GM18907 (cell line): ENCODE data around the gene UPK1A.
A peak's percentile ranks its signal among the peaks of the same experiment; 100 is the strongest.
"Not testable (repeated sequence)": the region's sequence is repeated elsewhere in the genome, so short reads cannot be mapped to it uniquely, and the experiment has no call there.

Source experiments
- ATAC-seq: cut with Tn5 transposase; IDR thresholded peaks from one replicate; pipeline ENCODE4 v1.9.1; 2021; ENCODE audit warnings: mild to moderate bottlenecking, moderate library complexity; ENCODE audit not compliant: unreplicated experiment

Gene UPK1A

DNA sequence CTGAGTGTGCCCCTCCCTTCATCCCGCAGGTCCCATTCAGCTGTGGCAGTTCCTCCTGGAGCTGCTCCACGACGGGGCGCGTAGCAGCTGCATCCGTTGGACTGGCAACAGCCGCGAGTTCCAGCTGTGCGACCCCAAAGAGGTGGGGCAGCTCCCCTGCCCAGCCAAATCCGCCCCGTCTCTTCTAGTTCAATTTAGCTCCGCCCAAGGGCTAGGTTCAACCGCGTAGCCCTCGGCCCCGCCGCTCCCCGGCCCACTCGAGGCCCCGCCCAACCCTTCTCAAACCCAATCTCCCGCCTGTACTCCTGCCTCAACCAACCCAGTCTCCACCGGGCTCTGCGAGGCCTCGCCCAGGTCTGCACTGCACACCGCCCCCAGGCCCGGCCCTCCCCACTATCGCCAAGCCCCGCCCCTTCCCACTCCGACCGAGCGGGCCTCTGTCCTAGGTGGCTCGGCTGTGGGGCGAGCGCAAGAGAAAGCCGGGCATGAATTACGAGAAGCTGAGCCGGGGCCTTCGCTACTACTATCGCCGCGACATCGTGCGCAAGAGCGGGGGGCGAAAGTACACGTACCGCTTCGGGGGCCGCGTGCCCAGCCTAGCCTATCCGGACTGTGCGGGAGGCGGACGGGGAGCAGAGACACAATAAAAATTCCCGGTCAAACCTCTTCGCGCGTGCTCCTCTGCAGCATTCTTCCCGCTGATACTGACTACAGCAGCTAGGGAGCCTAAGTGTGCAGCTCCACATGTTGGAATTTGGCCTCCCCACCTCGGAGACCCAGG, 21.9 kb upstream of the UPK1A start:
- ATAC-seq, result peak; percentile 73

DNA sequence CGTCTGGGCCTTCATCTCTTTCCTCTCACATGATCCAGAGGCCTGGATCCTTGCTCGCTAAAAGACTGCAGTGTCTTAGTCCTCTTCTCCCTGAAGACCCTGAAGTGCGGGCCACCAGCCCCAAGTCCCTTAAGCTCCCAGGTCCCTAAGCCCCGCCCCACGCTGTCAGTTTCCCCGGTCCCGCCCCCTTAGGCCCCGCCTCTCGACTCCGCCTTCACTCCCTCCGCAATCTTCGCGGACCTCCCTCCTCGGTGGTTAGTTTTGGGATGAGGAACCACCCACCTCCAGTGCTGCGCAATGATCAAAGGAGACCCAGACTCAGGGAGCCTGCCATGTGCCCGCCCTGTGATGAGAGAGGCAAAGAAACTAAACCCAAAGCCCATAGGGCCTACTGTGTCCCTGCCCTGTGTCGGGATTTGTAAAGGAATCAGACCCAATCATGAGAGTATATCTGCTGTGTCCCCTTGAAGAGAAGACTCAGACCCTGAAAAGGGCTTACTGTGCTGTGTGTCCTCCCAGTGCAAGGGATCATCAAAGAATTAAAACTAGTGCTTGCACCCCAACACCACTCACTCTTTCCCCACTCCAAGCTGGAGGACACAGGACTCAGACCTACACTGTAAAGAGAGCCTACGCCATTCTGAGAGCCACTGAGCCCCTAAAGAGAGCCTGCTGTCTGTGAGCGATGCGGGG, 21.2 kb upstream of the UPK1A start:
- ATAC-seq, result no peak

DNA sequence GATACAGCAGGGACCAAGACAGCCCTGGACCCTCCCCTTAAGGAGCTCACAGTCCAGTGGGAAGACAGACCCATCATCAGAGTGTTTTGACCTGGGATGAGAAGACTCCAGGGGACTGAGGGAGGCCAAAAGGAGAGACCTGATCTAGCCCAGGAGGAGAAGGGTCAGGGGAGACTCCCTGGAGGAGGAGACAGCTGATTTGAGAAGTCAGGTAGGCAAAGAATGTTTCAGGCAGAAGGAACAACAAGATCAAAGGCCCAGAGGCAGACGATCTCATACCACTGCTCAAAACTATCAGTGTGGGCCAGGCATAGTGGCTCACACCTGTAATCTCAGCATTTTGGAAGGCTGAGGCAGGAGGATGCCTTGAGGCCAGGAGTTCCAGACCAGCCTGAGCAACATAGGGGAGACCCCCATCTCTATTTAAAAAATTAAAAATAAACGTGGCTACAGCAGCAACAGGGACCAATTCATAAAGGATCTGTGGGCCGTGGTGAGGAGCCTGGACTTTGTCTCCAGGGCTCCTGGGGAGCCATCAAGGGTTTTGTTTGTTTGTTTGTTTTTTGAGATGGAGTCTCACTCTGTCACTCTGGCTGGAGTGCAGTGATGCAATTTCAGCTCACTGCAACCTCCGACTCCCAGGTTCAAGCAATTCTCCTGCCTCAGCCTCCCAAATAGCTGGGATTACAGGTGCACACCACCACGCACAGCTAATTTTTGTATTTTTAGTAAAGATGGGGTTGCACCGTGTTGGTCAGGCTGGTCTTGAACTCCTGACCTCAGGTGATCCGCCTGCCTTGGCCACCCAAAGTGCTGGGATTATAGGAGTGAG, 20.4 kb upstream of the UPK1A start:
- no peak for ATAC-seq

DNA sequence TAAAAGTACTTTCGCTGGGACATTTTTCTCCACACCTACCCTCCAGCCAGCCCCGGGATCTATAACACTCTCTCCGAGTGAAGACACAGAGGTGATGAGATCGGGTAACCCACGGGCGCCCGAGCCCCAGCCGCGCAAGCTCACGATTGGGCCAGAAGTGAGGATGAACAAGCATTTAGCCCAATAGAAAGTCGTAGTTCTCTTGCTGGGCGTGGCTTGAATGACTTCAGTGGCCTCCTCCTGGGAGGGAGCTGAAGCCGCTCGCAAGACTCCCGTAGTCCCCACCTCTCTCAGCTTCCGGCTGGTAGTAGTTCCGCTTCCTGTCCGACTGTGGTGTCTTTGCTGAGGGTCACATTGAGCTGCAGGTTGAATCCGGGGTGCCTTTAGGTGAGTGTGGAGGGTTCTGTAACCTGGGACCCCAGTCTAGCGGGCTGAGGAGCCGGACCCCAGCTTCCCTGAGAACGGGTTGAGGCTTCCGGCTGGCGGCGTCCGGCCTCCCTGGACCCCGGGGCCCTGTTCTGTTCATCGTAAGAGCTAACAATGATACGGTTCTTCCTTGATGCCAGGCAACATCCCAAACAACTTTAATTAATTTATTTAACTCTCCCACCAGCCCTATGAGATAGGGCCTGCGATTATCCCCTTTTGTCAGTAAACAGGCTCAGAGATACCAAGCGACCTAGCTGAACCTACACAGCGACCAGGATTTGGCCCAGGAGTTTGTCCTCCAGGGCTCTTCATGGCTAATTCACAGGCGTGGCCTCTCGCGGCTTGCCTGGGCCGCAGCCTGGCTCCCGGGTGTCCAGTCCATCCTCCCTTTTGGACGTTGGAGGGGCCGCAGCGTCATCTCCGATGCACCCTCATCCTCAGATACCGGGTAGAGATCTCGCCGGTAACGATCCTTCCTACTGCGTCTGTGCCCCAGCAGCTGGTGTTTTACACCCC, 18.0 kb upstream of the UPK1A start, which contains the start of gene COX6B1:
Gene COX6B1, plus strand, starts transcription at position 307 of the 945 bp plus-strand sequence. CDS start 2,921 bp downstream, outside the sequence.
- peak; percentile 56 for ATAC-seq

DNA sequence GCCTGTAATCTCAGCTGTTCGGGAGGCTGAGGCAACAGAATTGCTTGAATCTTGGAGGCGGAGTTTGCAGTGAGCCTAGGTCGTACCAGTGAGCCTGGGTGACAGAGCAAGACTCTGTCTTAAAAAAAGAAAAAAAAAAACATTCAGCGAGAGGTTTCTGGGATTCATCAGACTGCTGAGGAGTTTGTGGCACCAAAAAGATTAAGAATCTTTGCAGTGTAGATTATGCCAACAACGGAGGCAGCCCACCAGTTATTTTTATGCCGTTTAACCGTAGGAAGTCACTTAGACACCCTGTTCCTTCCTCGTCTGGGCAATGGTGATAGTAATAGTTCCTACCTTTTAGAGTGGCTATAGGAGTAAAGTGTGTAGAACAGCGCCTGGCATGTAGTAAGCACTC, 15.7 kb upstream of the UPK1A start:
- ATAC-seq, result no peak

DNA sequence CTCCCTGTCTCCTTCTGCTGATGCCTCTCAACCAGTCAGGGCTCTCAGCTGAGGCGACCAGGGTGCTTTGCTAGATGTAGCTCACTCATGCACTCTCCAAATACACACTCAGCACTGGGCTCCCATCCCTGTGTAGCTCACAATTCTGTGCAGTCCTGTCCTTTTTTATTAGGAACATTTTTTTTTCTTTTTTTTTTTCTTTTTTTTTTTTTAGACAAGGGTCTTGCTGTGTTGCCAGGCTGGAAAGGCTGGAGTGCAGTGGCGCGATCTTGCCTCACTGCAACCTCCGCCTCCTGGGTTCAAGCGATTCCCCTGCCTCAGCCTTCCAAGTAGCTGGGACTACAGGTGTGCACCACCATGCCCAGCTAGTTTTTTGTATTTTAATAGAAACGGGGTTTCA, 11.5 kb upstream of the UPK1A start:
- not testable (repeated sequence) for ATAC-seq

DNA sequence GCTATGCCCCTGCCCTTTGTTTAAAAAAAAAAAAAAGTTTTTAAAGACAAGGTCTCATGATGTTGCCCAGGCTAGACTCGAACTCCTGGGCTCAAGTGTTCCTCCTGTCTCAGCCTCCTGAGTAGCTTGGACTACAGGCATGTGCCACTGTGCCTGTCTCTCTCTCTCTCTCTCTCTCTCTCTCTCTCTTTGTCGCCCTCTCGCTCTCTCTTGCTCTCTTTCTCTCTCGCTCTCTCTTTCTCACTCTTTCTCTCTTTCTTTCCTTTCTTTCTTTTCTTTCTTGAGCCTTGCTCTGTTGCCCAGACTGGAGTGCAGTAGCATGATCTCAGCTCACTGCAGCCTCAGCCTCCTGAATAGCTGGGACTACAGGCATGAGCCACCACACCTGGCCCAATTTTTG, 10.7 kb upstream of the UPK1A start:
- no peak for ATAC-seq

DNA sequence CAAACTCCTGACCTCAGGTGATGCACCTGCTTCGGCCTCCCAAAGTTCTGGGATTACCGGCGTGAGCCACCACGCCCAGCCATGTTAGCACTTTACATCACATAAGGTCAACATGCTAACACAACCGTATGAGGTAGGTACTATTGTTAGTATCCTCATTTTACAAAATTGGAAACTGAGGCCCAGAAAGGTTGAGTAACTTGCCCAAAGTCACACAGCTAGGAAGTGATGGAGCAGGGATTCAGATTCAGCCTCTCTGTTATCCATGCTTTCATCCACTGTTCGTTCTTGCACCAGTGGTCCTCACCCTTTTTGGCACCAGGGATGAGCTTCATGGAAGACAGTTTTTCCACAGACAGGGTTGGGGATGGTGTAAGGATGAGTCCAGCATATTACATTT, 9.6 kb upstream of the UPK1A start:
- no peak for ATAC-seq

DNA sequence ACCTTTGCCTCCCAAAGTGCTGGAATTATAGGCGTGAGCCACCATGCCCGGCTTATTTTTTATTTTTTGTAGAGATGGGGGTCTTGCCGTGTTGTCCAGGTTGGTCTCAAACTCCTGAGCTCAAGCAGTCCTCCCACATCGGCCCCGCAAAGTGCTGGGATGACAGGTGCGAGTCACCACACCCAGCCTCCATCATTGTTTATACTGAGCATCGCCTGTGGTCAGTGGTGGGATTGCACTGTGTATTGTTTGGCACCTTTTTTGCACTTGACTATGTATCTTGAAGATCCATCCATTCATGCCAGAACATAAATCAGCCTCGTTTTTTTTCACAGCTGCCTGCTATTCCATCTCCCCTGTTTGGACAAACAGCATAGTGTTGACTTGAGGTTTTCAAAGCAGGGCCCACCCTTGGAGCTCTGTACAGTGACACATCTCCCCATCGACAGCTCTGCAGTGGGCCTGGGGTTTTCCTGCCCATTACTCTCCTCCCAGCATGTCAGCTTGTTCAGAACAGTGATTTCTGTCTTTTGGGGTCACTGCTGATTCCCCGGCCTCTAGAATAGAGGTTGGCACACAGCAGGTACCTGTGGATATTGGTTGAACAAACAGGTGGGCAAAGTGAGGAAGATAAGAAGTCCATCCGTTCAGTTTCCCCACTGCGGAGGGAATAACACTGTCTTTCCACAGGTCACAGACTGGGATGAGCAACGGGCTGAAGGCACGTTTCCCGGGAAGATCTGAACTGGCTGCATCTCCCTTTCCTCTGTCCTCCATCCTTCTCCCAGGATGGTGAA, 8.2 kb upstream of the UPK1A start:
- ATAC-seq, result no peak

DNA sequence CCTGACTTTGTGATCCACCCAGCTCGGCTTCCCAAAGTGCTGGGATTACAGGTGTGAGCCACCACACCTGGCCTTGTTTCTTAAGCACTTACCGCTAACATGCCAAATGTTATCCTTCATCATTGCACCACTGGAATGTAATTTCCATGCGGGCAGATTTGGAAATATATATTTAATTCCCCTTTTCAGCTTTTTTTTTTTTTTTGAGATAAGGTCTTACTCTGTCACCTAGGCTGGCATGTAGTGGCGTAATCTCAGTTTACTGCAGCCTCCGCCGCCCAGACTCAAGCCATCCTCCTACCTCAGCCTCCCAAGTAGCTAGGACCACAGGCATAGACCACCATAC, 4.3 kb upstream of the UPK1A start:
- no peak for ATAC-seq

DNA sequence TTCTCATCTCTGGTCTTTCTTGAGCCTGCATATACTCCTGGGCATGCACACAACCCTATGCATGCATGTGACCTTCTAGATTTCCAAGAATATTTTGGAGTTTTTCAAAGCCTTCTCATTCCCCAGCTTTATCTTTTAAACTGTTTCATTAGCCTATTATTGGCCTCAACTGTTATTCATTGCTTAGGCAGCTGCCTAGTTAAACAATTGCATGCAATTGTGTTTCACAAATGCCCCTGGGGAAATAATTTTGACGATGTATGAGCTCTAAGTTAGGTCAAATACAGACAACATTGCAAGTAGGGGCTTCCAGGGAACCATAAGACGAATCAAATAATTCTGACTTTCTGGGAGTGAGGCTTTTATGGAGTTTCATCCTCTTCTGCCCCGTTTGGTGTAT, 2.3 kb upstream of the UPK1A start:
- ATAC-seq, result no peak

DNA sequence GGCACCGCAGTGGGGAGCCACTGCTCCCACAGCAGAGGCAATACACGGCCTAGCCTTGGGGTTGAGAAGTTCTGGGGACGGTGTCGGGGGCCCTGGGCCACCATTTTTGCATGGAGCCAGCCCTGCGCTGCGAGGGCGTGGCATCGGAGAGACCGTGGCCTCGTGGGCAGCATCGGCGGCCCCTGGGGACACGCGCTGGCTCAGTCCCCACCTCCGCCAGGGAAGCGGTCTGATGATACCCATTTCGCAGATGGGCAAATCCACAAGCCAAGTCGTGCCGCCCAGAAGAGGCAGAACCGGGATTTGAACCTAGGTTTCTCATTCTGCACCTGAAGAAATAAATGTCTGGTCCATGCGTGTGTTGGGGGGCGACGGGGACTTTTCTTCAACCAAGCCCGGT, 1.2 kb upstream of the UPK1A start:
- no peak for ATAC-seq

DNA sequence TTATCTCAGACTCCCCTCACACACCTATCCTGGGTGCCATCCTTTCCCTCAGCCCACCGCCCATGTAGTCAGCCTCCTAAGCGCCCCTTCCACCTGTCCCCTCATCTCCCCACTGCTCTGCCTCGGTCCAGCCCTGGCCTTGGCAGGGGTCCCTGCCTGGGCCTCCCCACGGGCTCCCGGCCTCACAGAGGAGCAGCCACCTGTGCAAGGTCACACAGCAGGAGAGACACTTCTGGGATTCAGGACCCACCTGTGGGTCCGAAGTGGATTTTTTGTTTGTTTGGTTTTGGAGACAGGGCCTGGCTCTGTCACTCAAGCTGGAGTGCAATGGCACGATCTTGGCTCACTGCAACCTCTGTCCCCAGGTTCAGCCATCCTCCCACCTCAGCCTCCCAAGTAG, 713 bp upstream of the UPK1A start:
- ATAC-seq, result no peak

DNA sequence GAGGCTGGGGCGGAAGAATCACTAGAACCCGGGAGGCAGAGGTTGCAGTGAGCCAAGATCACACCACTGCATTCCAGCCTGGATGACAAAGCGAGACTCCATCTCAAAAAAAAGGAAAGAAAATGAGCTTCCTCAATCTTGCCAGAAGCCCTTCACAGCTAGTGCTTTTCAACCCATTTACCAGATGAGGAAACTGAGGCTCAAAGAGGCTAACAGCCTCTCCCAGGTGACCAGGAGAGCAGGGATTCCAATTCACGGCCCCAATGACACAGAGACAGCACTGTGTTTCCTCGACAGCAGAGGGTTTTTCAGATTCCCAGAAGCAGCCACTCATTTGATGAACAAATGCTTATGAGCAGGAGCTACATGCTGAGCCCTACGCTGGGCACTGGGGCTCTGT, 3.2 kb downstream of the UPK1A start:
- no peak for ATAC-seq

DNA sequence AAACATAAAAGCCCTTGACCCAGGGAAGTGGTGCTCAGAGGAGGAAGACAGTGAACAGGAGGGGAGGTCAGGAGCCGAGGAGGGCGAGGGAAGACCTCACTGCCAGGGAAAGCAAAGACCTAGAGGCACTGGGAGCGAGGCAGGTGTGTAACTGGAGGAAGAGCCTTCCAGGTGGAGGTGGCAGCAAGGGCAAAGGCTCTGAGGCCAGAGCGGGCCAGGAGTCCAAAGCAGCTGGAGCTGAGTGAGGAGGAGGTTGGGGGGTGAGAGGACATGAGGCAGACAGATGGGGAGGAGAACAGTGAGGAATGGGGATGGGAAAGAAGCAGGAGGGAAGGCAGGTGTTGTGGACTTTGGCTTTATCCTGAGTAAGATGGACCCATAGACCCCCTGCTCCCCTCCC, 3.7 kb downstream of the UPK1A start:
- no peak for ATAC-seq

DNA sequence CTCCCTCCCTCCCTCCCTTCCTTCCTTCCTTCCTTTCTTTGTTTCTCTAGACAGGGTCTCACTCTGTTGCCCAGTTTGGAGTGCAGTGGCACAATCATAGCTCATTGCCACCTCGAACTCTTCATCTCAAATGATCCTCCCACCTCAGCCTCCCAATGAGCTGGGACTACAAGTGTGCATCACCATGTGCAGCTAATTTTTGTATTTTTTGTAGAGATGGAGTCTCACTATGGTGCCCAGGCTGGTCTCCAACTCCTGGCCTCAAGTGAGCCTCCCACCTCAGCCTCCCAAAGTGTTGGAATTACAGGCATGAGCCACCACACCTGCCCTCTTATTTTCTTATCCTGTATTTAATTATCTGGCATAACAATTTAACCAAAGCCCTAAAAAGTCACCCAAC, 4.4 kb downstream of the UPK1A start:
- ATAC-seq, result no peak

DNA sequence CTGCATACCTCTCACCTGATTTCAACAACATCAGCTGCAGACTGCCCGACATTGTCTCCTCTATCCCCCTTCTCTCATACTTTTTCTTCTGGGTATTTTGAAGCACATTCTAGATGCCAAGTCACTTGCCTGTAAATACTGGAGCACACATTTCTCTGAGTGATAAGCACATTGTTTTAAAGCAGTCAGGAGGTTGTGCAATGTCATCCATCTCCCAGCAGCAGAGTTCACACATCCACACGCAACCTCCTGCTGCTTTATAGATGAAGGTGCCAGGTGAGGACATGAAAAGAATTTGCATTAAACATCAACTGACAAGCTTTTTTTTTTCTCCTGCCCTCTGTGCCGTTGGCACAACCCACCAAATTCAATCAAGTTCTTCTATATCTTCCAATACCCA, 5.5 kb downstream of the UPK1A start:
- no peak for ATAC-seq

DNA sequence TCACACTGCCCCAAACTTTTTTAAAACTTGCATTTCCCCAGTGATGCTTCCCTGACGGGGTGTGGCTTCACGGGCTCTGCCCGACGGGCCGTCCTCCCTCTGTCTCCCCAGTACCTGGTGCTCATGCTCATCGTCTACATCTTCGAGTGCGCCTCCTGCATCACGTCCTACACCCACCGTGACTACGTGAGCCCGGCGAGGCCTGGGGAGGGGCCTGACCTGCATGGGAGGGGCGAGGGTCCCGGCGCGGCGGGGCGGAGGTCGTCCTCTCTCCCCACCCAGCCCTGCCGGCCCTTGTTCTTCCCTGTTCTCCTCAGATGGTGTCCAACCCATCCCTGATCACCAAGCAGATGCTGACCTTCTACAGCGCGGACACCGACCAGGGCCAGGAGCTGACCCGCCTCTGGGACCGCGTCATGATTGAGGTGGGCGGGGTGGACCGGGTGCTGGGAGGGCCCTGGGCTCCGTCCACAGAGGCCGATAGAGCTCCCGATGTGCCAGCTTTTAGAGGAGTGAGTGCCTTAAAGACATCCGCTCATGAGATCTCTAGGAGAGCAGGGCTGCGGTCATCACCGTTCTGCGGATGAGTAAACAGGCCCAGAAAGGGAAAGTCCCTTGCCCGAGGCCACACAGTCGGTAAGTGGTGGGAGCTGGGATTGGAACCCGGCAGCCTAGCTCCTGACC, 6.9 kb downstream of the UPK1A start:
- no peak for ATAC-seq

DNA sequence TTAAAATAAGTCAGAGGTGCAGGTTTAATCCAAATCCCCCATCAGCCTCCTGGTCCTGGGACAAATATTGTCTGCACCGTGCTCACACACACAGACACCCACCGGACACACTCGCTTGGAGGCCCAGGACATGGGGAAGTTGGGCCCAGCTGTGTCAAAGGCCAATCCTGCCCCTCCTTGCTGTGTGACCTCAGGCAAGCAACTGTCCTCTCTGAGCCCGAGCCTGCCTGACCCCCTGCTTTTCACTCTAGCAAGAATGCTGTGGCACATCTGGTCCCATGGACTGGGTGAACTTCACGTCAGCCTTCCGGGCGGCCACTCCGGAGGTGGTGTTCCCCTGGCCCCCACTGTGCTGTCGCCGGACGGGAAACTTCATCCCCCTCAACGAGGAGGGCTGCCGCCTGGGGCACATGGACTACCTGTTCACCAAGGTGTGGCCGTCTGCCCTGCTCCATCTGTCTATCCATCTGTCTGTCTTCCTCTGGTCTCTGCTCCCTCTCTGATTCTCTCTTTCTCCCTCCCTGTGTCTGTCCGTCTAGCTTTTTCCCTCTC, 9.3 kb downstream of the UPK1A start:
- ATAC-seq, result no peak
